Transverse colon (tissue), 4 donors: Measurements from ENCODE around the gene MFSD8. TPM values are rescaled to one million over a fixed set of nuclear protein-coding genes. Genes with fewer than 3 reads are reported as not detected.
"Not testable (repeated sequence)": the region's sequence is repeated elsewhere in the genome, so short reads cannot be mapped to it uniquely, and the experiment has no call there.

ENCODE experiments used
- DNase-seq: peaks from one replicate; pipeline ENCODE4 v3.0.0-alpha.2; 2019
- H3K27ac ChIP-seq, 4 donors: fragments of 200-600 bp; sonication (generic); 2 replicates each; pipeline ENCODE4 v1.5.1; 2016 to 2018; ENCODE audit warnings: inconsistent platforms in 4 of 4
- H3K27me3 ChIP-seq: fragments of 200-600 bp; sonication (generic); 2 replicates; pipeline ENCODE4 v1.5.1; 2017; ENCODE audit warnings: inconsistent platforms
- H3K36me3 ChIP-seq, 4 donors: fragments of 200-600 bp; sonication (generic); 2 replicates each; pipeline ENCODE4 v1.5.1; 2017 to 2019; ENCODE audit warnings: inconsistent platforms in 4 of 4
- H3K4me1 ChIP-seq, 4 donors: fragments of 200-600 bp; sonication (generic); 2 replicates each; pipeline ENCODE4 v1.5.1; 2017 to 2020; ENCODE audit warnings: inconsistent platforms in 4 of 4
- H3K4me3 ChIP-seq, 4 donors: fragments of 200-600 bp; sonication (generic); 1 replicate in 1 of 4; 2 replicates in 3 of 4; pipeline versions ENCODE4 v1.5.1 to v1.6.1; 2017 to 2019; ENCODE audit warnings: inconsistent platforms in 4 of 4
- H3K9me3 ChIP-seq, 2 donors: fragments of 200-600 bp; sonication (generic); 2 replicates each; pipeline ENCODE4 v1.5.1; 2017 to 2019; ENCODE audit warnings: inconsistent platforms in 2 of 2
- EP300 ChIP-seq: sonication (generic); formaldehyde crosslinking; IDR thresholded peaks from one replicate; pipeline ENCODE4 v1.6.1; 2017; ENCODE audit warnings: antibody characterized with exemption, low read depth
- POLR2A ChIP-seq: fragments of 450-650 bp; IDR thresholded peaks from one replicate; pipeline ENCODE4 v1.6.1; 2016; ENCODE audit warnings: antibody characterized with exemption, mild to moderate bottlenecking, moderate library complexity
- POLR2AphosphoS5 ChIP-seq, 3 donors: sonication (generic); formaldehyde crosslinking; IDR thresholded peaks; one replicate each; pipeline ENCODE4 v1.6.1; 2016; ENCODE audit warnings: antibody characterized with exemption in 3 of 3
- WGBS, 2 donors: methylation state at CpG; one replicate each; pipeline ENCODE4 v1.1.5; 2018; ENCODE audit warnings: low coverage in 1 of 2; 5-methylcytosine and 5-hydroxymethylcytosine counted together
- in situ Hi-C, 4 donors: fragments of 200-750 bp; cut with MboI; loops; one replicate each; pipeline versions ENCODE4 v1.15.0 to v1.15.1; 2017; ENCODE audit warnings: low sequenced_read_pairs in 3 of 4, low pct_ligation_motif_present in 1 of 4, low pct_unique_long_range_greater_than_20kb in 1 of 4
- intact Hi-C: fragments of 100-400 bp; cut with DNase I; formaldehyde crosslinking; loops from one replicate; pipeline ENCODE4 v1.15.1; 2023; ENCODE audit warnings: low total_unique reads
- total RNA-seq, 4 donors: library from RNA; depleted of rRNA; stranded (reverse); fragments of >200 nt; gene quantifications; one replicate each; pipeline ENCODE4 v1.1.0, GENCODE V29; 2016
- TF ChIP-seq, protein P1 (sequence below), 5 experiments: fragments of 200-600 bp in 3 of 5; fragments of 450-650 bp in 2 of 5; sonication (generic) in 3 of 5; IDR thresholded peaks; 1 replicate in 2 of 5; 2 replicates in 3 of 5; pipeline ENCODE4 v1.5.1; 2016 to 2017; ENCODE audit warnings: antibody characterized with exemption in 5 of 5, inconsistent platforms in 3 of 5, mild to moderate bottlenecking in 2 of 5, moderate library complexity in 1 of 5

Gene MFSD8
- total RNA-seq, 4 donors from 2014 or later: 26.6 to 50.5 (median 34.4) TPM

DNA sequence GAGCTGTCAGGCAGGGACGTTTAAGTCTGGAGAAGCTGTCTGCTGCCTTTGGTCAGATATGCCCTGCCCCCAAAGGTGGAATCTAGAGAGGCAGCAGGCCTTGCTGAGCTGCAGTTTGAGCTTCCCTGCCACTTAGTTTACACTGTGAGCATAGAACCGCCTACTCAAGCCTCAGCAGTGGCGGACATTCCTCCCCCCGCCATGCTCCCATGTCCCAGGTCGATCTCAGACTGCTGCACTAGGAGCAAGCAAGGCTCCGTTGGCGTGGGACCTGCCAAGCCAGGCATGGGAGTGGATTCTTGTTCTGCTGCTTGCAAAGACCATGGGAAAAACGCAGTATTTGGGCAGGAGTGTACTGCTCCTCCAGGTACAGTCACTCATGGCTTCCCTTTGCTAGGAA is 59.9 kb downstream of the MFSD8 start:
- TF ChIP-seq POLR2A: no peak
- no peak for TF ChIP-seq POLR2AphosphoS5 (IDR thresholded peaks at IDR 0.05)
- TF ChIP-seq, protein P1, sequence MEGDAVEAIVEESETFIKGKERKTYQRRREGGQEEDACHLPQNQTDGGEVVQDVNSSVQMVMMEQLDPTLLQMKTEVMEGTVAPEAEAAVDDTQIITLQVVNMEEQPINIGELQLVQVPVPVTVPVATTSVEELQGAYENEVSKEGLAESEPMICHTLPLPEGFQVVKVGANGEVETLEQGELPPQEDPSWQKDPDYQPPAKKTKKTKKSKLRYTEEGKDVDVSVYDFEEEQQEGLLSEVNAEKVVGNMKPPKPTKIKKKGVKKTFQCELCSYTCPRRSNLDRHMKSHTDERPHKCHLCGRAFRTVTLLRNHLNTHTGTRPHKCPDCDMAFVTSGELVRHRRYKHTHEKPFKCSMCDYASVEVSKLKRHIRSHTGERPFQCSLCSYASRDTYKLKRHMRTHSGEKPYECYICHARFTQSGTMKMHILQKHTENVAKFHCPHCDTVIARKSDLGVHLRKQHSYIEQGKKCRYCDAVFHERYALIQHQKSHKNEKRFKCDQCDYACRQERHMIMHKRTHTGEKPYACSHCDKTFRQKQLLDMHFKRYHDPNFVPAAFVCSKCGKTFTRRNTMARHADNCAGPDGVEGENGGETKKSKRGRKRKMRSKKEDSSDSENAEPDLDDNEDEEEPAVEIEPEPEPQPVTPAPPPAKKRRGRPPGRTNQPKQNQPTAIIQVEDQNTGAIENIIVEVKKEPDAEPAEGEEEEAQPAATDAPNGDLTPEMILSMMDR (IDR thresholded peaks at IDR 0.05): no peak
- no peak for TF ChIP-seq EP300
- no peaks in the 10 kb centered on the region for H3K4me1 ChIP-seq
- 91% methylated on average over 8 of the region's 8 CpGs; no CpG with 5 or more reads in 1 of the 2 donors for WGBS, 2 donors
- intact Hi-C loops: no loop called here
- in situ Hi-C loops: no loop called here
- H3K27me3 ChIP-seq: no peaks in the 10 kb centered on the region
- H3K27ac ChIP-seq: no peak overlapping the region
- no peaks in the 10 kb centered on the region for H3K9me3 ChIP-seq
- no peak for DNase-seq
- no peaks in the 10 kb centered on the region for H3K36me3 ChIP-seq
- H3K4me3 ChIP-seq: no peak overlapping the region

GRCh38 chr4:127899682-127900081 is 65.3 kb downstream of the MFSD8 start:
- H3K27me3 ChIP-seq, intact Hi-C loops, H3K4me3 ChIP-seq, H3K9me3 ChIP-seq, H3K27ac ChIP-seq, H3K4me1 ChIP-seq, H3K36me3 ChIP-seq, in situ Hi-C loops, DNase-seq: not testable (repeated sequence)
- WGBS, 2 donors: 97 to 100% methylated on average over 3 to 4 of the region's 4 CpGs

GRCh38 chr4:127896528-127896927 is 68.4 kb downstream of the MFSD8 start:
- no peak for DNase-seq
- Histone ChIP-seq H3K27ac (no peak overlapping the region), H3K4me1 (no peaks in the 10 kb centered on the region), H3K27me3 (no peaks in the 10 kb centered on the region), H3K9me3 (no peaks in the 10 kb centered on the region), H3K36me3 (no peaks in the 10 kb centered on the region), H3K4me3 (no peak overlapping the region)
- in situ Hi-C loops (no loop called here), intact Hi-C loops (no loop called here)
- no peak for TF ChIP-seq EP300
- 92 to 97% methylated on average over 1 of the region's 1 CpG for whole genome bisulfite sequencing, 2 donors

DNA sequence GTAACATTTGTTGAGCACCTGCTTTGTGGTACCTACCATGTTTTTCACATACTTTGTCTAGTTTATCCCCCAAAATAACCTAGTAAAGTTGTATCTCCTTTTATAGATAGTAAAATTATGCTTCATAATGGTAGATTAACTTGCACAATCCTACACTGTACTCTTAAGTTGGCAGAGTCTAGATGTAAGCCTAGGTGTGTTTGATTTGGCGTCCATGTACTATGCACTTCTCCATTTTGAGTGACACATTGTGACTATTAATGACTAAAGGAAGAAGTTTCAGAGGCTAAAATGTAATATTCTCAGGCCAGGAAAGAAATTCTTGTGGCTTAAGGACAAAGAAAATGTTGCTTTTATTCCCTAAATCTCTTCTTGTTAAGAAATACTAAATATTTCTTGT is 68.9 kb downstream of the MFSD8 start:
- 94 to 97% methylated on average over 1 of the region's 1 CpG for WGBS, 2 donors
- TF ChIP-seq EP300 (no peak), POLR2A (no peak), POLR2AphosphoS5 (IDR thresholded peaks at IDR 0.05) (no peak)
- TF ChIP-seq, protein P1 (IDR thresholded peaks at IDR 0.05): no peak
- no peaks in the 10 kb centered on the region for H3K27me3 ChIP-seq
- H3K27ac ChIP-seq: no peak overlapping the region
- no peak for DNase-seq
- H3K4me3 ChIP-seq: no peak overlapping the region
- intact Hi-C loops (no loop called here), in situ Hi-C loops (no loop called here)
- H3K36me3 ChIP-seq: no peaks in the 10 kb centered on the region
- no peaks in the 10 kb centered on the region for H3K9me3 ChIP-seq
- no peaks in the 10 kb centered on the region for H3K4me1 ChIP-seq

DNA sequence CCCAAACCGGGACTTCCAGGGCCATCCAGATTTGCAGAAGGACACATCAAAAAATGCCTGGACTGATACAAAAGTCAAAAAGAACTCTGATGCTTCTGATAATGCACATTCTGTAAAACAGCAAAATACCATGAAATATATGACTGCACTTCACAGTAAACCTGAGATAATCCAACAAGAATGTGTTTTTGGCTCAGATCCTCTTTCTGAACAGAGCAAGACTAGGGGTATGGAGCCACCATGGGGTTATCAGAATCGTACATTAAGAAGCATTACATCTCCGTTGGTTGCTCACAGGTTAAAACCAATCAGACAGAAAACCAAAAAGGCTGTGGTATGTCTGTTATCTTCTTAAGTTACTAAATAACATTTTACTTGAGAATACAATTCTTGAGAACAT is 75.1 kb downstream of the MFSD8 start:
- no peak for DNase-seq
- H3K36me3 ChIP-seq: no peaks in the 10 kb centered on the region
- 85 to 94% methylated on average over 2 to 3 of the region's 3 CpGs for WGBS, 2 donors
- H3K9me3 ChIP-seq: no peaks in the 10 kb centered on the region
- H3K27ac ChIP-seq: no peak overlapping the region
- no peaks in the 10 kb centered on the region for H3K4me1 ChIP-seq
- H3K27me3 ChIP-seq: no peaks in the 10 kb centered on the region
- no peak overlapping the region for H3K4me3 ChIP-seq
- intact Hi-C loops (no loop called here), in situ Hi-C loops (loop anchor here in 1 of 4 donors (10.0 kb wide), 1 partner anchor 65 kb away; no protein-coding TSS in a partner anchor)
- no peak for TF ChIP-seq POLR2A
- TF ChIP-seq, protein P1 (IDR thresholded peaks at IDR 0.05): no peak
- TF ChIP-seq POLR2AphosphoS5 (IDR thresholded peaks at IDR 0.05): no peak
- no peak for TF ChIP-seq EP300
